GM13976 (cell line): ENCODE results near the gene PLA2G2F.

Experiments used
- DNase-seq: peaks from one replicate; pipeline ENCODE4 v3.0.0; 2012; ENCODE audit warnings: low spot score
- CTCF ChIP-seq: IDR thresholded peaks from 2 replicates; pipeline ENCODE4 v1.5.1; 2012; ENCODE audit warnings: borderline replicate concordance, mild to moderate bottlenecking; ENCODE audit not compliant: insufficient read depth; ENCODE audit errors: extremely low read depth, missing control alignments, control extremely low read depth
- in situ Hi-C: fragments of 300-500 bp; cut with MboI; formaldehyde crosslinking; loops from one replicate; pipeline ENCODE4 v1.12.0; 2022; ENCODE audit warnings: low sequenced_read_pairs, mixed read lengths, inconsistent platforms; ENCODE audit not compliant: unreplicated experiment

The PLA2G2F gene

GRCh38 chr1:20141001-20141400 lies 1.9 kb downstream of the PLA2G2F start:
- TF ChIP-seq CTCF, result no peak
- in situ Hi-C loops, result no loop called here
- no peak for DNase-seq

- in situ Hi-C loops, result no loop called here
- no peak for TF ChIP-seq CTCF
- DNase-seq, result no peak
These were observed 2.3 kb downstream of the PLA2G2F start for GRCh38 chr1:20141466-20141865.

GRCh38 chr1:20142001-20142710 lies 3.0 kb downstream of the PLA2G2F start:
- TF ChIP-seq CTCF, result no peak
- in situ Hi-C loops, result no loop called here
- no peak for DNase-seq

GRCh38 chr1:20143318-20143717 lies 4.2 kb downstream of the PLA2G2F start:
- TF ChIP-seq CTCF, result no peak
- DNase-seq, result no peak
- in situ Hi-C loops, result no loop called here

GRCh38 chr1:20143734-20144565 lies 4.8 kb downstream of the PLA2G2F start:
- TF ChIP-seq CTCF, result no peak
- peak; percentile 15 for DNase-seq
- in situ Hi-C loops, result no loop called here

GRCh38 chr1:20147846-20148570 lies 8.9 kb downstream of the PLA2G2F start:
- TF ChIP-seq CTCF, result no peak
- peak; percentile 22 for DNase-seq
- in situ Hi-C loops, result no loop called here
